MCF 10A (cell line): Measurements from ENCODE around the gene EIPR1. TPM values are rescaled to one million over a fixed set of nuclear protein-coding genes. Genes with fewer than 3 reads are reported as not detected.

ENCODE experiments used
- BruUV-seq: library from RNA; stranded (reverse); fragments of 400-500 nt; replicated peaks from 2 replicates; lab custom pipeline; 2021; lab: Mats Ljungman, UMichigan
- CTCF ChIA-PET: fragments of 300-600 bp; sonication (Branson Sonifier 250); formaldehyde crosslinking; extraction: SDS; loops from one replicate; lab custom pipeline; 2021; ENCODE audit warnings: antibody characterized with exemption, inconsistent platforms; lab: Yijun Ruan, JAX
- POLR2A ChIA-PET: fragments of 300-600, 350-650 bp; sonication (Branson Sonifier 250); formaldehyde crosslinking; extraction: SDS; loops from one replicate; lab custom pipeline; 2020; ENCODE audit warnings: antibody characterized with exemption, inconsistent platforms; lab: Yijun Ruan, JAX
- DNase-seq: peaks from one replicate; pipeline ENCODE4 v3.0.0-alpha.2; 2018; ENCODE audit not compliant: unreplicated experiment
- H3K27ac Mint-ChIP-seq: one replicate; pipeline ENCODE4 v1.8.0; 2022; ENCODE audit warnings: mild to moderate bottlenecking, low read depth, mixed read lengths; ENCODE audit not compliant: unreplicated experiment
- H3K27me3 Mint-ChIP-seq: one replicate; pipeline ENCODE4 v1.8.0; 2022; ENCODE audit warnings: mixed read lengths; ENCODE audit not compliant: insufficient read depth, unreplicated experiment
- H3K36me3 Mint-ChIP-seq: one replicate; pipeline ENCODE4 v1.8.0; 2022; ENCODE audit warnings: mild to moderate bottlenecking, moderate library complexity, mixed read lengths; ENCODE audit not compliant: insufficient read depth, unreplicated experiment
- H3K4me1 Mint-ChIP-seq: one replicate; pipeline ENCODE4 v1.8.0; 2022; ENCODE audit warnings: mixed read lengths; ENCODE audit not compliant: insufficient read depth, unreplicated experiment
- H3K4me3 Mint-ChIP-seq: one replicate; pipeline ENCODE4 v1.8.0; 2022; ENCODE audit warnings: mild to moderate bottlenecking, moderate library complexity, mixed read lengths; ENCODE audit not compliant: unreplicated experiment
- H3K9me3 Mint-ChIP-seq: one replicate; pipeline ENCODE4 v1.8.0; 2022; ENCODE audit warnings: mixed read lengths; ENCODE audit not compliant: unreplicated experiment
- CTCF ChIP-seq: fragments of 200-600 bp; IDR thresholded peaks from one replicate; pipeline ENCODE4 v1.8.0; 2022; ENCODE audit warnings: antibody characterized with exemption, mild to moderate bottlenecking; ENCODE audit not compliant: unreplicated experiment
- intact Hi-C: fragments of 100-400 bp; cut with micrococcal nuclease; formaldehyde crosslinking; loops from 2 replicates; pipeline ENCODE4 v1.14.1; 2022
- total RNA-seq: library from RNA; stranded (reverse); gene quantifications from 2 replicates; pipeline ENCODE4 v1.2.3, GENCODE V29; 2022

EIPR1 gene
- total RNA-seq, 1 experiment from 2014 or later, result 49.0 TPM

GRCh38 chr2:3387644-3388411 lies 10.2 kb upstream of the EIPR1 start:
- Mint-ChIP-seq H3K9me3 (no peaks in the 10 kb centered on the region), H3K36me3 (peaks cover 46% of the 10 kb centered on the region), H3K27ac (no peak overlapping the region), H3K27me3 (no peaks in the 10 kb centered on the region), H3K4me3 (no peak overlapping the region), H3K4me1 (no peaks in the 10 kb centered on the region)
- BruUV-seq, result no TSS peak
- POLR2A ChIA-PET, result no interaction called here
- CTCF ChIA-PET, result interaction anchor here (0.6 to 1.2 kb wide), 3 partner anchors 8 to 122 kb away, joined by 3 to 4 read pairs (median 4); partner anchors contain the start of gene TRAPPC12
- TF ChIP-seq CTCF, result no peak
- DNase-seq, result no peak
- intact Hi-C loops, result no loop called here

GRCh38 chr2:3387011-3387410 lies 9.4 kb upstream of the EIPR1 start:
- DNase-seq, result no peak
- Mint-ChIP-seq H3K4me1 (no peaks in the 10 kb centered on the region), H3K27me3 (no peaks in the 10 kb centered on the region), H3K36me3 (peaks cover 44% of the 10 kb centered on the region), H3K4me3 (no peak overlapping the region), H3K9me3 (no peaks in the 10 kb centered on the region), H3K27ac (no peak overlapping the region)
- intact Hi-C loops, result no loop called here
- TF ChIP-seq CTCF, result no peak
- POLR2A ChIA-PET, result interaction anchor here (2.2 kb wide), 1 partner anchor 73 kb away, joined by 5 read pairs; no protein-coding TSS in a partner anchor
- CTCF ChIA-PET, result interaction anchor here (1.2 to 2.7 kb wide), 2 partner anchors 37 kb away, joined by 4 to 11 read pairs; no protein-coding TSS in a partner anchor
- BruUV-seq, result no TSS peak

DNA sequence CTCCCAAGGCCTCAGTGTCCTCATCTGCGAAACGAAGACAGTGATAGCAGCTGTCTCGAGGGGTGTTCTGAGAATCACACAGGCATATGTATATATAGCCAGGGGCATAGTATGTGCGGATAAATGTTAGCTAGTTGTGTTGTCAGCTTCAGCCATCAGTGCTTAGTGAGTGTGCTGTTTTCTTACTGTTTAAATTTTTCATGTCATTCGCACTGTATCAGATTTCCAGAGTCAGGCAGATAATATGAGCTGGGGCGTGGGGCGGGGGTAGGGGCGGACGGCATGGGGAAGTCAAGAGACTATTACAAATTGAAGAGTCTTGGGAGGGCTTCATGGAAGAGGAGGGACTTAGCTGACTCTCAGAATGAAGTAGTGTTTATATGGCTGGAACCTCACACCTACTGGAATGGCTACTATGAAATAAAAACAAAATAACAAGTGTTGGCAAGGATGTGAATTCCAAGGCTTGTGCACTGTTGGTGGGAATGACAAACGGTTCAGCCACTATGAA lies 8.9 kb upstream of the EIPR1 start:
- Mint-ChIP-seq H3K27ac (no peak overlapping the region), H3K4me3 (no peak overlapping the region), H3K27me3 (no peaks in the 10 kb centered on the region), H3K9me3 (no peaks in the 10 kb centered on the region), H3K36me3 (peaks cover 42% of the 10 kb centered on the region), H3K4me1 (peaks cover 4% of the 10 kb centered on the region)
- BruUV-seq, result no TSS peak
- no peak for TF ChIP-seq CTCF
- intact Hi-C loops, result no loop called here
- POLR2A ChIA-PET, result interaction anchor here (1.3 to 2.2 kb wide), 3 partner anchors 9 to 73 kb away, joined by 3 to 5 read pairs (median 4); partner anchors contain the start of gene EIPR1
- CTCF ChIA-PET, result interaction anchor here (0.6 to 2.7 kb wide), 3 partner anchors 11 to 265 kb away, joined by 3 to 11 read pairs (median 3); no protein-coding TSS in a partner anchor
- DNase-seq, result no peak
